ENCODE data around the gene APPL1.
A peak's percentile ranks its signal among the peaks of the same experiment; 100 is the strongest.

Gene APPL1

DNA sequence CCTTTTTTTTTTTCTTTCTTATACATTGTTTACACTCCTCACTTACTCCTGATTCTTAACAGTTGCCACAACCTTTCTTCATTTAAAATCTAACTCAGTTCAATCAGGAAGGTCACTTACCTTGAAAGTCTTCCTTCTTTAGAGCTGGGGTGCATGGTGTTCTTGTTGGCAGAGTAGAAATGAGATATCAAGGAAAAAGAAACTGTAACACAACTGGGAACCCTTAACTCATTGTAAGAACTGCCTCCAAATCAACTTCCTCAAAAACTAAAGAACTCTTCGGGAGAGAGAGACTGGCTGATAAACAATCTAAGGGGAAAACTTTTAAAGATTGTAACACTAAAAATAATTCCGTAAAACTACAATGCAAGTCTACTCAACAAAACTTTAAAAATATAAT is 1.4 kb upstream of the APPL1 start:
- ChIA-PET POLR2A (interaction anchor here (0.8 to 1.3 kb wide), 2 partner anchors 12 to 57 kb away, joined by 3 to 4 read pairs; no protein-coding TSS in a partner anchor), CTCF (no interaction called here)
- TF ChIP-seq LEF1 (IDR thresholded peaks at IDR 0.05; ENCODE audit: borderline replicate concordance) (no peak), SUZ12 (IDR thresholded peaks at IDR 0.05) (no peak), FOXK2 (IDR thresholded peaks at IDR 0.05) (no peak), ELF4 (IDR thresholded peaks at IDR 0.05) (no peak), HDGF (IDR thresholded peaks at IDR 0.05; ENCODE audit: borderline replicate concordance) (no peak), FOXA1 (IDR thresholded peaks at IDR 0.05) (no peak), ARNT (IDR thresholded peaks at IDR 0.05) (no peak), L3MBTL2 (conservative IDR thresholded peaks at IDR 0.05) (no peak), SP1 (IDR thresholded peaks at IDR 0.05) (no peak), BHLHE40 (IDR thresholded peaks at IDR 0.05; ENCODE audit: borderline replicate concordance) (no peak), FOXM1 (IDR thresholded peaks at IDR 0.05; ENCODE audit: borderline replicate concordance) (no peak), CTBP1 (IDR thresholded peaks at IDR 0.05; ENCODE audit: borderline replicate concordance) (no peak), ZNF384 (IDR thresholded peaks at IDR 0.05) (no peak), TARDBP (IDR thresholded peaks at IDR 0.05) (no peak), NFRKB (IDR thresholded peaks at IDR 0.05) (no peak)
- TF ChIP-seq, protein P1, sequence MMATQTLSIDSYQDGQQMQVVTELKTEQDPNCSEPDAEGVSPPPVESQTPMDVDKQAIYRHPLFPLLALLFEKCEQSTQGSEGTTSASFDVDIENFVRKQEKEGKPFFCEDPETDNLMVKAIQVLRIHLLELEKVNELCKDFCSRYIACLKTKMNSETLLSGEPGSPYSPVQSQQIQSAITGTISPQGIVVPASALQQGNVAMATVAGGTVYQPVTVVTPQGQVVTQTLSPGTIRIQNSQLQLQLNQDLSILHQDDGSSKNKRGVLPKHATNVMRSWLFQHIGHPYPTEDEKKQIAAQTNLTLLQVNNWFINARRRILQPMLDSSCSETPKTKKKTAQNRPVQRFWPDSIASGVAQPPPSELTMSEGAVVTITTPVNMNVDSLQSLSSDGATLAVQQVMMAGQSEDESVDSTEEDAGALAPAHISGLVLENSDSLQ (IDR thresholded peaks at IDR 0.05): no peak
- DNase-seq (ENCODE audit: extremely low spot score): no peak

DNA sequence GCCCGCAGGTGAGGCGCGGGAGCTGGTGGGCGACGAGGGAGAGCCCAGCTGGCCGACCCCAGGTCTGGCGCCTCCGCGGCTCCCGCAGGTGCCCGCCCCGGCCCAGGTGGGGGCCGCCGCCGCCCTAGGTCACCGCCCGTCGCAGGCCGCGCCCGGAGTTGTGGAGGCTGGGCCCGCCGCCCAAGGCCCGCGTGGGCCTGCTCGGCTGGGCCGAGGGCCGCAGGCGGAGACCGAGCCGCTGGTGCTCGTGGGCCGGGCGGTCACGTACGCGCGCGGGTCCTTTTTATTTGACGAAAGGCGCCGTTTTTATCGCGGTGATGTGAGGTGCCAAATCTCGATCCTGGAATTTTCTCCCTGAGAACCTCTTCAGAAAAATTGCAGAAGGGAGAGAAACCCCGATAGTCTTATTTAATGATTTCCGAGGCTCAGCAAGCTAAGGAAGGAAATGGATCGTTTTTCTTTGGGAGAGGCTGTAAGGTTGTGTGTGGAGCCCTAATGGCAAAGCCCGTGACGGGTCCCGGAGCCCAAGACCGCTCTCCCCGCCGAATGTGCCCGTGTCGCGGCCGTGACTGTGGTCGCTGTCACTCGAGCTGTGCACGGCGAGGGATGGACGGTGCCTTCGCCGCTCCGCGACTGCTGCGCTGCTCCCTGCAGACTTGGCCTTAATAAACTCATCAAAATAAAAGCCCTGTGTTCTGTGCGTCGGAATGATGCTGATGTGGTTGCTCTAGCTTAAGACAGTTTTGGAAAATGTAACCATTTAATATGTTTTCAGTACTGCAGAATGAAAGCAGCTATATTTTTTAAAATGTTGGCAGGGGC is 612 bp downstream of the APPL1 start:
- TF ChIP-seq ARNT (IDR thresholded peaks at IDR 0.05) (no peak), HDGF (IDR thresholded peaks at IDR 0.05; ENCODE audit: borderline replicate concordance) (no peak), BHLHE40 (IDR thresholded peaks at IDR 0.05; ENCODE audit: borderline replicate concordance) (no peak), FOXA1 (IDR thresholded peaks at IDR 0.05) (no peak), SUZ12 (IDR thresholded peaks at IDR 0.05) (no peak), SP1 (IDR thresholded peaks at IDR 0.05) (no peak), TARDBP (IDR thresholded peaks at IDR 0.05) (no peak), ELF4 (IDR thresholded peaks at IDR 0.05) (no peak), ZNF384 (IDR thresholded peaks at IDR 0.05) (no peak), L3MBTL2 (conservative IDR thresholded peaks at IDR 0.05) (no peak; the same call in 1 of the 2 replicates), FOXM1 (IDR thresholded peaks at IDR 0.05; ENCODE audit: borderline replicate concordance) (peak; percentile 38; the same call in 1 of the 2 replicates), LEF1 (IDR thresholded peaks at IDR 0.05; ENCODE audit: borderline replicate concordance) (peak; percentile 86; the same call in 1 of the 2 replicates), FOXK2 (IDR thresholded peaks at IDR 0.05) (no peak), CTBP1 (IDR thresholded peaks at IDR 0.05; ENCODE audit: borderline replicate concordance) (no peak), NFRKB (IDR thresholded peaks at IDR 0.05) (no peak)
- TF ChIP-seq, protein P1 (IDR thresholded peaks at IDR 0.05): peak; percentile 52
- ChIA-PET POLR2A (interaction anchor here (1.0 to 1.7 kb wide), 7 partner anchors 10 to 328 kb away, joined by 3 to 4 read pairs (median 4); partner anchors contain the start of gene PDE12), CTCF (interaction anchor here (0.9 kb wide), 1 partner anchor 46 kb away, joined by 3 read pairs; no protein-coding TSS in a partner anchor)
- peak; percentile 55 for DNase-seq (ENCODE audit: extremely low spot score)

DNA sequence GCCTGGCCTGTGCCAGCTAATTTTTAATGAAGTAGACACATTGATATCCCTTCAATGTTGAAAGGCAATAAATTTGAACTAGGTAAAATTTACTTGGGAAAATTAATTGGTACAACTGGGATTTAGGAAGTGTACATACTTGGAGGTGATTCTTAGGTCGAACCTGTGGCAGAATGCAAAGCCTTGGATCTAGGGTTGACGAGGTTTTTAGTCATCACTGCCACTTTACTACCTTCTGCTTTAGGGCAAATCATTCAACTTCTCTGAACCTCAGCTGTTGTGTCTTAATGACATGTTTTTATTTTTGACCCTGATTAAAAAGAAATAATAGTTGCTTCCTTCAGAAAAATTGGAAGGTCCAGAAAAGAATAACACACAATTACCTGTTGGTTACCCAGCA is 2.5 kb downstream of the APPL1 start:
- POLR2A ChIA-PET: no interaction called here
- no peak for DNase-seq (ENCODE audit: extremely low spot score)
- no peak for TF ChIP-seq SUZ12 (IDR thresholded peaks at IDR 0.05)
- TF ChIP-seq ARNT (IDR thresholded peaks at IDR 0.05): no peak
- no peak for TF ChIP-seq CTBP1 (IDR thresholded peaks at IDR 0.05; ENCODE audit: borderline replicate concordance)
- TF ChIP-seq FOXM1 (IDR thresholded peaks at IDR 0.05; ENCODE audit: borderline replicate concordance): no peak
- TF ChIP-seq ZNF384 (IDR thresholded peaks at IDR 0.05): no peak
- TF ChIP-seq SP1 (IDR thresholded peaks at IDR 0.05): no peak
- TF ChIP-seq, protein P1 (IDR thresholded peaks at IDR 0.05): no peak
- no peak for TF ChIP-seq ELF4 (IDR thresholded peaks at IDR 0.05)
- no peak for TF ChIP-seq FOXA1 (IDR thresholded peaks at IDR 0.05)
- no peak for TF ChIP-seq TARDBP (IDR thresholded peaks at IDR 0.05)
- no peak for TF ChIP-seq HDGF (IDR thresholded peaks at IDR 0.05; ENCODE audit: borderline replicate concordance)
- TF ChIP-seq BHLHE40 (IDR thresholded peaks at IDR 0.05; ENCODE audit: borderline replicate concordance): no peak
- TF ChIP-seq L3MBTL2 (conservative IDR thresholded peaks at IDR 0.05): no peak
- no peak for TF ChIP-seq FOXK2 (IDR thresholded peaks at IDR 0.05)
- TF ChIP-seq LEF1 (IDR thresholded peaks at IDR 0.05; ENCODE audit: borderline replicate concordance): no peak
- no peak for TF ChIP-seq NFRKB (IDR thresholded peaks at IDR 0.05)
- CTCF ChIA-PET: no interaction called here

DNA sequence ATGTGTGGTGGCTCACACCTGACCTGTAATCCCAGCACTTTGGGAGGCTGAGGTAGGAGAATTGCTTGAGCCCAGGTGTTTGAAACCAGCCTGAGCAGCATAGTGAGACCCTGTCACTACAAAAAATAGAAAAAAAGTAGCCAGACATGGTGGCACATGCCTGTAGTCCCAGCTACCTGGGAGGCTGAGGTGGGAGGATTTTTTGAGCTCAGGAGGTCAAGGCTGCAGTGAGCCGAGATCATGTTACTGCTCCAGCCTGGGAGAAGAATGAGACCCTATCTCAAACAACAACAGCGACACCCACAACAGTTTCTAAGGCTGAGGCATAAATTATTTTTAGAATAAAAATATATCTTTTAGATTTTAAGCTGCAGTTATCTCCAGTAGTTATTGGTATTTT is 6.3 kb downstream of the APPL1 start:
- CTCF ChIA-PET: interaction anchor here (0.7 kb wide), 1 partner anchor 434 kb away, joined by 4 read pairs; no protein-coding TSS in a partner anchor
- POLR2A ChIA-PET: no interaction called here
- no peak for DNase-seq (ENCODE audit: extremely low spot score)
- TF ChIP-seq FOXM1 (IDR thresholded peaks at IDR 0.05; ENCODE audit: borderline replicate concordance): no peak
- TF ChIP-seq LEF1 (IDR thresholded peaks at IDR 0.05; ENCODE audit: borderline replicate concordance): no peak
- TF ChIP-seq HDGF (IDR thresholded peaks at IDR 0.05; ENCODE audit: borderline replicate concordance): no peak
- no peak for TF ChIP-seq FOXK2 (IDR thresholded peaks at IDR 0.05)
- TF ChIP-seq SP1 (IDR thresholded peaks at IDR 0.05): no peak
- TF ChIP-seq CTBP1 (IDR thresholded peaks at IDR 0.05; ENCODE audit: borderline replicate concordance): no peak
- no peak for TF ChIP-seq ARNT (IDR thresholded peaks at IDR 0.05)
- TF ChIP-seq L3MBTL2 (conservative IDR thresholded peaks at IDR 0.05): no peak

Data from HEK293T (cell line).